NCI-H2029 treated with DMSO at 0.1 percent for 48 hours (cell line): ENCODE data around the gene ESYT2.
A peak's percentile ranks its signal among the peaks of the same experiment; 100 is the strongest.
"Not testable (repeated sequence)": the region's sequence is repeated elsewhere in the genome, so short reads cannot be mapped to it uniquely, and the experiment has no call there.

Source experiments
- DNase-seq: peaks from one replicate; lab custom pipeline; 2025; lab: John Stamatoyannopoulos, UW

ESYT2 gene

GRCh38 chr7:158829342-158830210 lies at the start of gene ESYT2:
TSS of gene ESYT2 (minus strand) at chr7:158829509. CDS start at chr7:158829418, 91 bp downstream.
- peak; percentile 39 for DNase-seq

GRCh38 chr7:158878151-158879079 lies 49.1 kb upstream of the ESYT2 start:
- not testable (repeated sequence) for DNase-seq

GRCh38 chr7:158876984-158877383 lies 47.7 kb upstream of the ESYT2 start:
- no peak for DNase-seq

GRCh38 chr7:158869876-158870275 lies 40.6 kb upstream of the ESYT2 start:
- no peak for DNase-seq

GRCh38 chr7:158868764-158869410 lies 39.6 kb upstream of the ESYT2 start:
- DNase-seq, result no peak

GRCh38 chr7:158867214-158867984 lies 38.1 kb upstream of the ESYT2 start:
- no peak for DNase-seq

- DNase-seq, result no peak
Measured at GRCh38 chr7:158865977-158866376, 36.7 kb upstream of the ESYT2 start.

- no peak for DNase-seq
Measured at GRCh38 chr7:158865462-158865922, 36.2 kb upstream of the ESYT2 start.

GRCh38 chr7:158864833-158865232 lies 35.5 kb upstream of the ESYT2 start:
- DNase-seq, result no peak

GRCh38 chr7:158864507-158864820 lies 35.2 kb upstream of the ESYT2 start:
- no peak for DNase-seq

- DNase-seq, result no peak
Measured at GRCh38 chr7:158863611-158864506, 34.5 kb upstream of the ESYT2 start.

- DNase-seq, result not testable (repeated sequence)
Measured at GRCh38 chr7:158862985-158863610, 33.8 kb upstream of the ESYT2 start.

- no peak for DNase-seq
Measured at GRCh38 chr7:158861936-158862704, 32.8 kb upstream of the ESYT2 start.

- DNase-seq, result no peak
Measured at GRCh38 chr7:158861004-158861787, 31.9 kb upstream of the ESYT2 start.

GRCh38 chr7:158860394-158860793 lies 31.1 kb upstream of the ESYT2 start:
- no peak for DNase-seq

- DNase-seq, result no peak
Measured at GRCh38 chr7:158858592-158859503, 29.5 kb upstream of the ESYT2 start.
